Subcutaneous abdominal adipose tissue (tissue), 5 donors: ENCODE results near the gene CCDC32.
"Not testable (repeated sequence)": the region's sequence is repeated elsewhere in the genome, so short reads cannot be mapped to it uniquely, and the experiment has no call there.

Experiments
- H3K27ac ChIP-seq: one replicate; pipeline ENCODE4 v1.7.0; 2013; ENCODE audit warnings: low read depth, mild to moderate bottlenecking, inconsistent platforms, low read length, moderate library complexity
- H3K27me3 ChIP-seq, 5 donors: one replicate each; pipeline ENCODE4 v1.7.0; 2013; ENCODE audit warnings: low read length in 5 of 5, inconsistent platforms in 1 of 5; ENCODE audit not compliant: control insufficient read depth in 5 of 5, insufficient read depth in 4 of 5
- H3K36me3 ChIP-seq, 5 donors: one replicate each; pipeline ENCODE4 v1.7.0; 2013; ENCODE audit warnings: low read length in 5 of 5; ENCODE audit not compliant: control insufficient read depth in 5 of 5, insufficient read depth in 5 of 5
- H3K4me1 ChIP-seq, 5 donors: one replicate each; pipeline ENCODE4 v1.7.0; 2013; ENCODE audit warnings: low read length in 5 of 5, mild to moderate bottlenecking in 3 of 5, moderate library complexity in 1 of 5; ENCODE audit not compliant: control insufficient read depth in 5 of 5, insufficient read depth in 5 of 5
- H3K4me3 ChIP-seq, 5 donors: one replicate each; pipeline ENCODE4 v1.7.0; 2013; ENCODE audit warnings: low read length in 5 of 5, low read depth in 1 of 5
- H3K9ac ChIP-seq, 5 donors: one replicate each; pipeline ENCODE4 v1.7.0; 2013; ENCODE audit warnings: low read length in 5 of 5, mild to moderate bottlenecking in 4 of 5, moderate library complexity in 3 of 5
- H3K9me3 ChIP-seq, 5 donors: one replicate each; pipeline ENCODE4 v1.7.0; 2013; ENCODE audit warnings: low read length in 5 of 5; ENCODE audit not compliant: control insufficient read depth in 5 of 5
- donor health status: healthy.
- donor health status: healthy.
- donor health status: healthy.
- donor health status: healthy.
- donor health status: healthy.

CCDC32 gene

GRCh38 chr15:40593588-40594428 is 29.0 kb upstream of the CCDC32 start, which contains the start of gene KNL1:
Gene KNL1, plus strand, starts transcription at chr15:40594249. Its CDS starts 8,683 bp downstream, at chr15:40602932.
- H3K9ac ChIP-seq = peak within 1 kb of the TSS; percentile 12 to 91 (median 86)
- H3K9me3 ChIP-seq = no peaks in the 10 kb centered on the region
- H3K27me3 ChIP-seq = no peaks in the 10 kb centered on the region
- H3K27ac ChIP-seq = peak within 1 kb of the TSS; percentile 80
- no peaks in the 10 kb centered on the region for H3K36me3 ChIP-seq
- peak within 1 kb of the TSS; percentile 75 to 92 (median 89) for H3K4me3 ChIP-seq
- peaks cover 2 to 16% (median 11%) of the 10 kb centered on the region in 5 donors for H3K4me1 ChIP-seq

GRCh38 chr15:40593165-40593564 is 28.3 kb upstream of the CCDC32 start:
- H3K9ac ChIP-seq = no peak overlapping the region
- H3K27me3 ChIP-seq = no peaks in the 10 kb centered on the region
- no peaks in the 10 kb centered on the region for H3K9me3 ChIP-seq
- H3K27ac ChIP-seq = no peak overlapping the region
- H3K4me3 ChIP-seq = no peak overlapping the region
- no peaks in the 10 kb centered on the region for H3K36me3 ChIP-seq
- peaks cover 2 to 16% (median 11%) of the 10 kb centered on the region in 5 donors for H3K4me1 ChIP-seq

GRCh38 chr15:40591389-40591788 is 26.5 kb upstream of the CCDC32 start:
- Histone ChIP-seq H3K36me3 (no peaks in the 10 kb centered on the region), H3K27me3 (no peaks in the 10 kb centered on the region), H3K4me3 (no peak overlapping the region), H3K9ac (no peak overlapping the region), H3K9me3 (no peaks in the 10 kb centered on the region), H3K27ac (no peak overlapping the region), H3K4me1 (peaks cover 2 to 16% (median 11%) of the 10 kb centered on the region in 5 donors)

GRCh38 chr15:40590667-40591050 is 25.8 kb upstream of the CCDC32 start:
- Histone ChIP-seq H3K27me3 (no peaks in the 10 kb centered on the region), H3K4me1 (peaks cover 2 to 16% (median 11%) of the 10 kb centered on the region in 5 donors), H3K4me3 (peak overlapping the region in 1 of 5 donors; percentile 2), H3K36me3 (no peaks in the 10 kb centered on the region), H3K9me3 (no peaks in the 10 kb centered on the region), H3K27ac (no peak overlapping the region), H3K9ac (no peak overlapping the region)

GRCh38 chr15:40584191-40584590 is 19.3 kb upstream of the CCDC32 start:
- H3K9me3 ChIP-seq = no peaks in the 10 kb centered on the region

GRCh38 chr15:40582726-40583246 is 17.9 kb upstream of the CCDC32 start:
- Histone ChIP-seq H3K4me1 (peaks cover 0 to 9% (median 6%) of the 10 kb centered on the region in 5 donors), H3K27me3 (no peaks in the 10 kb centered on the region), H3K9me3 (no peaks in the 10 kb centered on the region), H3K36me3 (no peaks in the 10 kb centered on the region), H3K4me3 (peak overlapping the region; percentile 68 to 77 (median 70)), H3K9ac (peak overlapping the region in 2 of 5 donors; percentile 46 to 68), H3K27ac (peak overlapping the region; percentile 7)

More at GRCh38 chr15:40584191-40584590, 19.3 kb upstream of the CCDC32 start:
- H3K27me3 ChIP-seq = no peaks in the 10 kb centered on the region
- no peak overlapping the region for H3K4me3 ChIP-seq
- H3K4me1 ChIP-seq = peaks cover 0 to 9% (median 6%) of the 10 kb centered on the region in 5 donors
- H3K27ac ChIP-seq = no peak overlapping the region
- H3K9ac ChIP-seq = no peak overlapping the region
- no peaks in the 10 kb centered on the region for H3K36me3 ChIP-seq

- H3K27me3 ChIP-seq, H3K4me3 ChIP-seq, H3K36me3 ChIP-seq, H3K9me3 ChIP-seq, H3K27ac ChIP-seq, H3K9ac ChIP-seq, H3K4me1 ChIP-seq: not testable (repeated sequence)
Observed at GRCh38 chr15:40581796-40582195, 17.0 kb upstream of the CCDC32 start.

- peaks cover 0 to 13% (median 10%) of the 10 kb centered on the region in 5 donors for H3K36me3 ChIP-seq
- H3K27ac ChIP-seq = no peak overlapping the region
- H3K27me3 ChIP-seq = no peaks in the 10 kb centered on the region
- no peaks in the 10 kb centered on the region for H3K9me3 ChIP-seq
- no peak overlapping the region for H3K9ac ChIP-seq
- H3K4me3 ChIP-seq = no peak overlapping the region
- peaks cover 0 to 9% (median 6%) of the 10 kb centered on the region in 5 donors for H3K4me1 ChIP-seq
Observed at GRCh38 chr15:40578892-40579291, 14.1 kb upstream of the CCDC32 start.

GRCh38 chr15:40576914-40577313 is 12.1 kb upstream of the CCDC32 start:
- H3K36me3 ChIP-seq = peaks cover 2 to 29% (median 20%) of the 10 kb centered on the region in 5 donors
- H3K9me3 ChIP-seq, H3K4me3 ChIP-seq, H3K27me3 ChIP-seq, H3K27ac ChIP-seq, H3K4me1 ChIP-seq, H3K9ac ChIP-seq: not testable (repeated sequence)

- peaks cover 2 to 36% (median 26%) of the 10 kb centered on the region in 5 donors for H3K36me3 ChIP-seq
- H3K9me3 ChIP-seq = no peaks in the 10 kb centered on the region
- H3K4me3 ChIP-seq = no peak overlapping the region
- H3K4me1 ChIP-seq = peaks cover 4 to 8% (median 7%) of the 10 kb centered on the region in 5 donors
- H3K27me3 ChIP-seq = no peaks in the 10 kb centered on the region
- no peak overlapping the region for H3K9ac ChIP-seq
- H3K27ac ChIP-seq = no peak overlapping the region
Observed at GRCh38 chr15:40575113-40575512, 10.3 kb upstream of the CCDC32 start.
